ENCODE results near the gene PEX11G. TPM values are rescaled to one million over a fixed set of nuclear protein-coding genes. Genes with fewer than 3 reads are reported as not detected.

Gene PEX11G
- total RNA-seq, 2 donors from 2014 or later: 0.66 TPM; not detected in 1

GRCh38 chr19:7513809-7514642 is 25.2 kb upstream of the PEX11G start:
- Mint-ChIP-seq H3K36me3 (ENCODE audit: low read depth) (no peaks in the 10 kb centered on the region), H3K9me3 (peaks cover 4% of the 10 kb centered on the region), H3K4me1 (peaks cover 7% of the 10 kb centered on the region), H3K27ac (no peak overlapping the region), H3K4me3 (peak overlapping the region; percentile 82), H3K27me3 (peaks cover 12% of the 10 kb centered on the region)
- ATAC-seq (replicated peaks): no peak

- Mint-ChIP-seq H3K4me3 (no peak overlapping the region), H3K27ac (no peak overlapping the region), H3K27me3 (peaks cover 12% of the 10 kb centered on the region), H3K9me3 (peaks cover 4% of the 10 kb centered on the region), H3K4me1 (peaks cover 7% of the 10 kb centered on the region), H3K36me3 (ENCODE audit: low read depth) (no peaks in the 10 kb centered on the region)
- ATAC-seq (replicated peaks): no peak
Measured at GRCh38 chr19:7512400-7512851, 23.6 kb upstream of the PEX11G start.

- peaks cover 6% of the 10 kb centered on the region for H3K4me1 Mint-ChIP-seq
- no peak overlapping the region for H3K4me3 Mint-ChIP-seq
- no peak for ATAC-seq (replicated peaks)
- H3K9me3 Mint-ChIP-seq: peaks cover 4% of the 10 kb centered on the region
- no peak overlapping the region for H3K27ac Mint-ChIP-seq
- no peaks in the 10 kb centered on the region for H3K36me3 Mint-ChIP-seq (ENCODE audit: low read depth)
- peaks cover 9% of the 10 kb centered on the region for H3K27me3 Mint-ChIP-seq
Measured at GRCh38 chr19:7509625-7510024, 20.8 kb upstream of the PEX11G start.

GRCh38 chr19:7507884-7508283 is 19.0 kb upstream of the PEX11G start:
- no peak overlapping the region for H3K27ac Mint-ChIP-seq
- peaks cover 4% of the 10 kb centered on the region for H3K9me3 Mint-ChIP-seq
- H3K4me1 Mint-ChIP-seq: peaks cover 6% of the 10 kb centered on the region
- no peaks in the 10 kb centered on the region for H3K36me3 Mint-ChIP-seq (ENCODE audit: low read depth)
- ATAC-seq (replicated peaks): peak; percentile 64
- H3K4me3 Mint-ChIP-seq: no peak overlapping the region
- peaks cover 10% of the 10 kb centered on the region for H3K27me3 Mint-ChIP-seq

GRCh38 chr19:7506385-7507328 is 17.8 kb upstream of the PEX11G start:
- no peak overlapping the region for H3K27ac Mint-ChIP-seq
- peak; percentile 92 for ATAC-seq (replicated peaks)
- no peaks in the 10 kb centered on the region for H3K36me3 Mint-ChIP-seq (ENCODE audit: low read depth)
- H3K9me3 Mint-ChIP-seq: peaks cover 4% of the 10 kb centered on the region
- peaks cover 6% of the 10 kb centered on the region for H3K4me1 Mint-ChIP-seq
- peaks cover 14% of the 10 kb centered on the region for H3K27me3 Mint-ChIP-seq
- peak overlapping the region; percentile 40 for H3K4me3 Mint-ChIP-seq

GRCh38 chr19:7505682-7506384 is 17.0 kb upstream of the PEX11G start:
- Mint-ChIP-seq H3K4me3 (peak overlapping the region; percentile 40), H3K27me3 (peaks cover 19% of the 10 kb centered on the region), H3K36me3 (ENCODE audit: low read depth) (no peaks in the 10 kb centered on the region), H3K4me1 (peaks cover 6% of the 10 kb centered on the region), H3K9me3 (peaks cover 4% of the 10 kb centered on the region), H3K27ac (no peak overlapping the region)
- ATAC-seq (replicated peaks): peak; percentile 35

- no peak for ATAC-seq (replicated peaks)
- peak overlapping the region; percentile 37 for H3K4me3 Mint-ChIP-seq
- H3K4me1 Mint-ChIP-seq: peaks cover 6% of the 10 kb centered on the region
- no peaks in the 10 kb centered on the region for H3K36me3 Mint-ChIP-seq (ENCODE audit: low read depth)
- peaks cover 4% of the 10 kb centered on the region for H3K9me3 Mint-ChIP-seq
- peaks cover 19% of the 10 kb centered on the region for H3K27me3 Mint-ChIP-seq
- H3K27ac Mint-ChIP-seq: no peak overlapping the region
Measured at GRCh38 chr19:7505288-7505681, 16.4 kb upstream of the PEX11G start.

- no peaks in the 10 kb centered on the region for H3K36me3 Mint-ChIP-seq (ENCODE audit: low read depth)
- peaks cover 6% of the 10 kb centered on the region for H3K4me1 Mint-ChIP-seq
- no peak overlapping the region for H3K27ac Mint-ChIP-seq
- ATAC-seq (replicated peaks): no peak
- peaks cover 4% of the 10 kb centered on the region for H3K9me3 Mint-ChIP-seq
- H3K27me3 Mint-ChIP-seq: peaks cover 22% of the 10 kb centered on the region
- H3K4me3 Mint-ChIP-seq: no peak overlapping the region
Measured at GRCh38 chr19:7504684-7505083, 15.8 kb upstream of the PEX11G start.

- no peak for ATAC-seq (replicated peaks)
- Mint-ChIP-seq H3K27me3 (peaks cover 28% of the 10 kb centered on the region), H3K27ac (no peak overlapping the region), H3K4me3 (no peak overlapping the region), H3K9me3 (no peaks in the 10 kb centered on the region), H3K36me3 (ENCODE audit: low read depth) (no peaks in the 10 kb centered on the region), H3K4me1 (peaks cover 6% of the 10 kb centered on the region)
Measured at GRCh38 chr19:7502552-7502951, 13.7 kb upstream of the PEX11G start.

- Mint-ChIP-seq H3K27ac (no peak overlapping the region), H3K4me3 (peak overlapping the region; percentile 44), H3K27me3 (peaks cover 29% of the 10 kb centered on the region), H3K9me3 (no peaks in the 10 kb centered on the region), H3K36me3 (ENCODE audit: low read depth) (no peaks in the 10 kb centered on the region), H3K4me1 (no peaks in the 10 kb centered on the region)
- ATAC-seq (replicated peaks): peak; percentile 53
Measured at GRCh38 chr19:7500811-7501450, 12.1 kb upstream of the PEX11G start.

- no peak for ATAC-seq (replicated peaks)
- no peak overlapping the region for H3K27ac Mint-ChIP-seq
- no peaks in the 10 kb centered on the region for H3K36me3 Mint-ChIP-seq (ENCODE audit: low read depth)
- H3K27me3 Mint-ChIP-seq: peaks cover 27% of the 10 kb centered on the region
- H3K9me3 Mint-ChIP-seq: no peaks in the 10 kb centered on the region
- peaks cover 5% of the 10 kb centered on the region for H3K4me1 Mint-ChIP-seq
- no peak overlapping the region for H3K4me3 Mint-ChIP-seq
Measured at GRCh38 chr19:7497292-7497691, 8.5 kb upstream of the PEX11G start.

GRCh38 chr19:7494416-7495098 is 5.7 kb upstream of the PEX11G start:
- no peak overlapping the region for H3K27ac Mint-ChIP-seq

GRCh38 chr19:7492558-7492957 is 3.7 kb upstream of the PEX11G start:
- Mint-ChIP-seq H3K36me3 (ENCODE audit: low read depth) (no peaks in the 10 kb centered on the region), H3K27me3 (peaks cover 9% of the 10 kb centered on the region), H3K4me1 (peaks cover 12% of the 10 kb centered on the region), H3K4me3 (peak overlapping the region; percentile 61), H3K9me3 (no peaks in the 10 kb centered on the region), H3K27ac (peak overlapping the region; percentile 59)
- no peak for ATAC-seq (replicated peaks)

More at GRCh38 chr19:7494416-7495098, 5.7 kb upstream of the PEX11G start:
- Mint-ChIP-seq H3K27me3 (peaks cover 17% of the 10 kb centered on the region), H3K4me3 (no peak overlapping the region), H3K36me3 (ENCODE audit: low read depth) (no peaks in the 10 kb centered on the region), H3K9me3 (no peaks in the 10 kb centered on the region), H3K4me1 (peaks cover 8% of the 10 kb centered on the region)
- ATAC-seq (replicated peaks): no peak
